WTC11 (cell line): ENCODE results near the gene RCN1. TPM values are rescaled to one million over a fixed set of nuclear protein-coding genes. Genes with fewer than 3 reads are reported as not detected.

Experiments used
- ATAC-seq: fragments of 200-7000 bp; cut with Tn5 transposase; 2 replicates; pipeline ENCODE4 v1.10.0; 2021; ENCODE audit warnings: mild to moderate bottlenecking, moderate library complexity
- CTCF ChIA-PET: fragments of 300-600 bp; sonication (Branson Sonifier 250); formaldehyde crosslinking; loops from one replicate; lab custom pipeline; 2021; ENCODE audit warnings: antibody characterized with exemption; lab: Charles Lee
- POLR2A ChIA-PET: fragments of 350-600 bp; sonication (Branson Sonifier 250); formaldehyde crosslinking; loops from one replicate; lab custom pipeline; 2021; ENCODE audit warnings: antibody characterized with exemption; lab: Charles Lee
- DNase-seq: peaks from one replicate; pipeline ENCODE4 v3.0.0; 2021; ENCODE audit warnings: low spot score
- H3K27ac Mint-ChIP-seq: 2 replicates; pipeline ENCODE4 v1.8.0; 2021; ENCODE audit warnings: mixed read lengths
- H3K27me3 Mint-ChIP-seq: 2 replicates; pipeline ENCODE4 v1.8.0; 2021; ENCODE audit warnings: low read depth, mild to moderate bottlenecking, moderate library complexity, mixed read lengths
- H3K36me3 Mint-ChIP-seq: 2 replicates; pipeline ENCODE4 v1.8.0; 2021; ENCODE audit warnings: mixed read lengths
- H3K4me1 Mint-ChIP-seq: 2 replicates; pipeline ENCODE4 v1.8.0; 2022; ENCODE audit warnings: mixed read lengths
- H3K4me3 Mint-ChIP-seq: 2 replicates; pipeline ENCODE4 v1.8.0; 2021; ENCODE audit warnings: mild to moderate bottlenecking, moderate library complexity, mixed read lengths
- H3K9me3 Mint-ChIP-seq: 2 replicates; pipeline ENCODE4 v1.8.0; 2021; ENCODE audit warnings: mixed read lengths
- ATF1 ChIP-seq: sonication (generic); formaldehyde crosslinking; IDR thresholded peaks from 2 replicates; pipeline ENCODE4 v1.8.1; 2023; ENCODE audit warnings: mild to moderate bottlenecking, moderate library complexity, missing genetic modification reagents
- ATF3 ChIP-seq: sonication (generic); formaldehyde crosslinking; conservative IDR thresholded peaks from 2 replicates; pipeline ENCODE4 v1.8.1; 2022; ENCODE audit warnings: mild to moderate bottlenecking, missing genetic modification reagents
- ATF6 ChIP-seq: sonication (generic); formaldehyde crosslinking; IDR thresholded peaks from 2 replicates; pipeline ENCODE4 v1.8.1; 2023; ENCODE audit warnings: mild to moderate bottlenecking, missing genetic modification reagents
- FOXP1 ChIP-seq: sonication (generic); formaldehyde crosslinking; IDR thresholded peaks from 2 replicates; pipeline ENCODE4 v1.8.0; 2022; ENCODE audit warnings: missing genetic modification reagents, mild to moderate bottlenecking, moderate library complexity, borderline replicate concordance
- PRDM15 ChIP-seq: sonication (generic); formaldehyde crosslinking; IDR thresholded peaks from 2 replicates; pipeline ENCODE4 v1.8.0; 2022; ENCODE audit warnings: missing genetic modification reagents
- SMAD4 ChIP-seq: sonication (generic); formaldehyde crosslinking; IDR thresholded peaks from 2 replicates; pipeline ENCODE4 v1.8.0; 2022; ENCODE audit warnings: mild to moderate bottlenecking, missing genetic modification reagents
- TCF7 ChIP-seq: sonication (generic); formaldehyde crosslinking; IDR thresholded peaks from 2 replicates; pipeline ENCODE4 v1.8.0; 2022; ENCODE audit warnings: mild to moderate bottlenecking, low read depth, missing genetic modification reagents, moderate library complexity
- ZNF532 ChIP-seq: fragments of 250-450 bp; sonication (Bioruptor Pico); IDR thresholded peaks from 2 replicates; pipeline ENCODE4 v1.9.0; 2021; ENCODE audit warnings: mild to moderate bottlenecking, borderline replicate concordance
- total RNA-seq: library from RNA; stranded (reverse); gene quantifications from 3 replicates; pipeline ENCODE4 v1.2.3, GENCODE V29; 2021
- TF ChIP-seq, protein P1 (sequence below): fragments of 250-450 bp; sonication (Bioruptor Pico); IDR thresholded peaks from 2 replicates; pipeline ENCODE4 v1.9.0; 2021; ENCODE audit warnings: moderate library complexity, mild to moderate bottlenecking, inconsistent platforms, borderline replicate concordance
- TF ChIP-seq, protein P2 (sequence below): sonication (generic); formaldehyde crosslinking; IDR thresholded peaks from 2 replicates; pipeline ENCODE4 v1.8.0; 2023; ENCODE audit warnings: missing genetic modification reagents, mild to moderate bottlenecking, borderline replicate concordance

The RCN1 gene
- total RNA-seq, 1 experiment from 2014 or later = 96.2 TPM

GRCh38 chr11:32081901-32082300, 9.0 kb upstream of the RCN1 start:
- TF ChIP-seq ATF6 (CRISPR knock-in tag) (no peak), FOXP1 (CRISPR knock-in tag) (no peak), ATF1 (CRISPR knock-in tag) (no peak), SMAD4 (CRISPR knock-in tag) (no peak), TCF7 (CRISPR knock-in tag) (no peak), PRDM15 (CRISPR knock-in tag) (no peak), ZNF532 (no peak), ATF3 (CRISPR knock-in tag) (no peak)
- TF ChIP-seq, protein P1, sequence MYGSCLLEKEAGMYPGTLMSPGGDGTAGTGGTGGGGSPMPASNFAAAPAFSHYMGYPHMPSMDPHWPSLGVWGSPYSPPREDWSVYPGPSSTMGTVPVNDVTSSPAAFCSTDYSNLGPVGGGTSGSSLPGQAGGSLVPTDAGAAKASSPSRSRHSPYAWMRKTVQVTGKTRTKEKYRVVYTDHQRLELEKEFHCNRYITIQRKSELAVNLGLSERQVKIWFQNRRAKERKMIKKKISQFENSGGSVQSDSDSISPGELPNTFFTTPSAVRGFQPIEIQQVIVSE = no peak
- TF ChIP-seq, protein P2, sequence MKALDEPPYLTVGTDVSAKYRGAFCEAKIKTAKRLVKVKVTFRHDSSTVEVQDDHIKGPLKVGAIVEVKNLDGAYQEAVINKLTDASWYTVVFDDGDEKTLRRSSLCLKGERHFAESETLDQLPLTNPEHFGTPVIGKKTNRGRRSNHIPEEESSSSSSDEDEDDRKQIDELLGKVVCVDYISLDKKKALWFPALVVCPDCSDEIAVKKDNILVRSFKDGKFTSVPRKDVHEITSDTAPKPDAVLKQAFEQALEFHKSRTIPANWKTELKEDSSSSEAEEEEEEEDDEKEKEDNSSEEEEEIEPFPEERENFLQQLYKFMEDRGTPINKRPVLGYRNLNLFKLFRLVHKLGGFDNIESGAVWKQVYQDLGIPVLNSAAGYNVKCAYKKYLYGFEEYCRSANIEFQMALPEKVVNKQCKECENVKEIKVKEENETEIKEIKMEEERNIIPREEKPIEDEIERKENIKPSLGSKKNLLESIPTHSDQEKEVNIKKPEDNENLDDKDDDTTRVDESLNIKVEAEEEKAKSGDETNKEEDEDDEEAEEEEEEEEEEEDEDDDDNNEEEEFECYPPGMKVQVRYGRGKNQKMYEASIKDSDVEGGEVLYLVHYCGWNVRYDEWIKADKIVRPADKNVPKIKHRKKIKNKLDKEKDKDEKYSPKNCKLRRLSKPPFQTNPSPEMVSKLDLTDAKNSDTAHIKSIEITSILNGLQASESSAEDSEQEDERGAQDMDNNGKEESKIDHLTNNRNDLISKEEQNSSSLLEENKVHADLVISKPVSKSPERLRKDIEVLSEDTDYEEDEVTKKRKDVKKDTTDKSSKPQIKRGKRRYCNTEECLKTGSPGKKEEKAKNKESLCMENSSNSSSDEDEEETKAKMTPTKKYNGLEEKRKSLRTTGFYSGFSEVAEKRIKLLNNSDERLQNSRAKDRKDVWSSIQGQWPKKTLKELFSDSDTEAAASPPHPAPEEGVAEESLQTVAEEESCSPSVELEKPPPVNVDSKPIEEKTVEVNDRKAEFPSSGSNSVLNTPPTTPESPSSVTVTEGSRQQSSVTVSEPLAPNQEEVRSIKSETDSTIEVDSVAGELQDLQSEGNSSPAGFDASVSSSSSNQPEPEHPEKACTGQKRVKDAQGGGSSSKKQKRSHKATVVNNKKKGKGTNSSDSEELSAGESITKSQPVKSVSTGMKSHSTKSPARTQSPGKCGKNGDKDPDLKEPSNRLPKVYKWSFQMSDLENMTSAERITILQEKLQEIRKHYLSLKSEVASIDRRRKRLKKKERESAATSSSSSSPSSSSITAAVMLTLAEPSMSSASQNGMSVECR (CRISPR knock-in tag) = no peak
- Mint-ChIP-seq H3K36me3 (no peaks in the 10 kb centered on the region), H3K4me1 (peaks cover 27% of the 10 kb centered on the region), H3K4me3 (no peak overlapping the region), H3K9me3 (peaks cover 9% of the 10 kb centered on the region), H3K27ac (no peak overlapping the region), H3K27me3 (no peaks in the 10 kb centered on the region; the same call in 1 of the 2 replicates)
- CTCF ChIA-PET = interaction anchor here (0.5 to 2.2 kb wide), 7 partner anchors 8 to 1167 kb away, joined by 3 to 10 read pairs (median 4); no protein-coding TSS in a partner anchor
- DNase-seq (no peak), ATAC-seq (no peak)
- POLR2A ChIA-PET = interaction anchor here (0.9 kb wide), 1 partner anchor 9 kb away, joined by 4 read pairs; the partner anchor contains the start of gene RCN1
